ENCODE measurements around the gene POLR2E.

DNA sequence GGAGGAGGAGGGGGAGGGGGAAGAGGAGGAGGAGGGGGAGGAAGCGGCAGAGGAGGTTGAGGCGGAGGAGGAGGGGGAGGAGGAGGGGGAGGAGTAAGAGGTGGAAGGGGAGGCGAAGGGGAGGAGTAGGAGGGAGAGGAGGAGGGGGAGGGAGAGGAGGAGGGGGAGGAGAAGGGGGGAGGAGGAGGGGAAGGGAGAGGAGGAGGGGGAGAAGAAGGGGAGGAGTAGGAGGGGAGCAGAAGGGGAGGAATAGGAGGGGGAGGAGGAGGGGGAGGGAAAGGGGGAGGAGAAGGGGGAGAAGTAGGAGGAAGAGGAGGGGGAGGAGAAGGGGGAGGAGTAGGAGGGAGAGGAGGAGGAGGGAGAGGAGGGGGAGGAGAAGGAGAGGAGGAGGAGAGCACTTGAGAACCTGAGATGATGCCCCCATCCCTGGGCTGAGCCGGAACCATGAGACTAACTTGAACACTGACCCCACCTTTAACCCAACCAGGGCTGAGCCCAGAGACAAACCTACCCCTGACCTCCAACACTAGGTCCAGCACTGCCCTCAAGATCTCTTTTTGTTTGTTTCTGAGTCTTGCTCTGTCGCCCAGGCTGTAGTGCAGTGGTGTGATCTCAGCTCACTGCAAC, 42.7 kb downstream of the POLR2E start:
- TF ChIP-seq, protein P1, sequence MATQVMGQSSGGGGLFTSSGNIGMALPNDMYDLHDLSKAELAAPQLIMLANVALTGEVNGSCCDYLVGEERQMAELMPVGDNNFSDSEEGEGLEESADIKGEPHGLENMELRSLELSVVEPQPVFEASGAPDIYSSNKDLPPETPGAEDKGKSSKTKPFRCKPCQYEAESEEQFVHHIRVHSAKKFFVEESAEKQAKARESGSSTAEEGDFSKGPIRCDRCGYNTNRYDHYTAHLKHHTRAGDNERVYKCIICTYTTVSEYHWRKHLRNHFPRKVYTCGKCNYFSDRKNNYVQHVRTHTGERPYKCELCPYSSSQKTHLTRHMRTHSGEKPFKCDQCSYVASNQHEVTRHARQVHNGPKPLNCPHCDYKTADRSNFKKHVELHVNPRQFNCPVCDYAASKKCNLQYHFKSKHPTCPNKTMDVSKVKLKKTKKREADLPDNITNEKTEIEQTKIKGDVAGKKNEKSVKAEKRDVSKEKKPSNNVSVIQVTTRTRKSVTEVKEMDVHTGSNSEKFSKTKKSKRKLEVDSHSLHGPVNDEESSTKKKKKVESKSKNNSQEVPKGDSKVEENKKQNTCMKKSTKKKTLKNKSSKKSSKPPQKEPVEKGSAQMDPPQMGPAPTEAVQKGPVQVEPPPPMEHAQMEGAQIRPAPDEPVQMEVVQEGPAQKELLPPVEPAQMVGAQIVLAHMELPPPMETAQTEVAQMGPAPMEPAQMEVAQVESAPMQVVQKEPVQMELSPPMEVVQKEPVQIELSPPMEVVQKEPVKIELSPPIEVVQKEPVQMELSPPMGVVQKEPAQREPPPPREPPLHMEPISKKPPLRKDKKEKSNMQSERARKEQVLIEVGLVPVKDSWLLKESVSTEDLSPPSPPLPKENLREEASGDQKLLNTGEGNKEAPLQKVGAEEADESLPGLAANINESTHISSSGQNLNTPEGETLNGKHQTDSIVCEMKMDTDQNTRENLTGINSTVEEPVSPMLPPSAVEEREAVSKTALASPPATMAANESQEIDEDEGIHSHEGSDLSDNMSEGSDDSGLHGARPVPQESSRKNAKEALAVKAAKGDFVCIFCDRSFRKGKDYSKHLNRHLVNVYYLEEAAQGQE (IDR thresholded peaks at IDR 0.05; ENCODE audit: insufficient read depth in 1 of 2, low read depth in 2 of 2, low read length in 2 of 2) = no peak
- no peak for TF ChIP-seq TAF1 (IDR thresholded peaks at IDR 0.05; ENCODE audit: borderline replicate concordance, insufficient read depth, low read length)
- no peak for TF ChIP-seq POLR2AphosphoS5 (IDR thresholded peaks at IDR 0.05; ENCODE audit: low read depth, low read length)
